ENCODE measurements around the gene B3GAT2. TPM values are rescaled to one million over a fixed set of nuclear protein-coding genes. Genes with fewer than 3 reads are reported as not detected.

Gene B3GAT2
- under 0.01 TPM in 1 of 2 replicates, not detected in the other for total RNA-seq

GRCh38 chr6:70956451-70957283 lies at the start of gene B3GAT2:
Gene B3GAT2, minus strand, starts transcription at chr6:70957060. Its CDS starts 631 bp downstream, at chr6:70956429.

Measured in pericardium fibroblast (primary cell).